Neural cell (in vitro differentiated cells): Measurements from ENCODE around the gene HEXD. TPM values are rescaled to one million over a fixed set of nuclear protein-coding genes. Genes with fewer than 3 reads are reported as not detected.

ENCODE experiments used
- H2AFZ ChIP-seq: fragments of 200-600, 300-800 bp; sonication (generic), shearing (Covaris generic); 2 replicates; pipeline ENCODE4 v1.6.0; 2014; ENCODE audit warnings: low read depth, mild to moderate bottlenecking, antibody characterized with exemption, low read length, moderate library complexity
- H3F3A ChIP-seq: fragments of 200-600 bp; shearing (Covaris generic); 2 replicates; pipeline ENCODE4 v1.6.1; 2016; ENCODE audit warnings: mild to moderate bottlenecking, moderate library complexity, mixed read lengths, antibody characterized with exemption, low read length; ENCODE audit not compliant: insufficient read depth, poor library complexity, severe bottlenecking
- H3K27ac ChIP-seq: fragments of 200-600, 300-800 bp; sonication (generic), shearing (Covaris generic); 2 replicates; pipeline ENCODE4 v1.5.1; 2014; ENCODE audit warnings: mild to moderate bottlenecking, low read length, moderate library complexity
- H3K27me3 ChIP-seq: fragments of 300-800, 200-600 bp; sonication (generic), shearing (Covaris generic); 2 replicates; pipeline ENCODE4 v1.6.0; 2014; ENCODE audit warnings: mild to moderate bottlenecking, low read depth, low read length, moderate library complexity; ENCODE audit not compliant: insufficient read depth
- H3K36me3 ChIP-seq: fragments of 300-800, 200-600 bp; sonication (generic), shearing (Covaris generic); 2 replicates; pipeline ENCODE4 v1.5.1; 2014; ENCODE audit warnings: mild to moderate bottlenecking, antibody characterized with exemption, low read length, moderate library complexity; ENCODE audit not compliant: insufficient read depth
- H3K4me2 ChIP-seq: fragments of 300-800, 200-600 bp; sonication (generic), shearing (Covaris generic); 2 replicates; pipeline ENCODE4 v1.6.0; 2014; ENCODE audit warnings: mild to moderate bottlenecking, low read length
- H3K4me3 ChIP-seq: fragments of 300-800, 200-600 bp; sonication (generic), shearing (Covaris generic); 2 replicates; pipeline ENCODE4 v1.5.1; 2014; ENCODE audit warnings: mild to moderate bottlenecking, low read length, moderate library complexity
- H3K79me2 ChIP-seq: fragments of 200-600 bp; shearing (Covaris generic); replicated peaks from 2 replicates; pipeline ENCODE4 v1.6.0; 2014; ENCODE audit warnings: mild to moderate bottlenecking, low read length, moderate library complexity; ENCODE audit not compliant: insufficient read depth
- H3K9ac ChIP-seq: fragments of 300-800, 200-600 bp; sonication (generic), shearing (Covaris generic); 2 replicates; pipeline ENCODE4 v1.6.1; 2016; ENCODE audit warnings: mild to moderate bottlenecking, low read length, mixed read lengths
- H3K9me2 ChIP-seq: fragments of 200-600 bp; shearing (Covaris generic); 2 replicates; pipeline ENCODE4 v1.6.1; 2016; ENCODE audit warnings: mild to moderate bottlenecking, low read length, mixed read lengths; ENCODE audit not compliant: insufficient read depth
- H3K9me3 ChIP-seq: fragments of 200-600, 300-800 bp; sonication (generic), shearing (Covaris generic); 2 replicates; pipeline ENCODE4 v1.6.1; 2016; ENCODE audit warnings: mild to moderate bottlenecking, mixed run types, low read length, moderate library complexity, mixed read lengths
- H4K20me1 ChIP-seq: fragments of 200-600 bp; shearing (Covaris generic); 2 replicates; pipeline ENCODE4 v1.6.1; 2016; ENCODE audit warnings: mild to moderate bottlenecking, mixed run types; ENCODE audit not compliant: insufficient read depth
- CTCF ChIP-seq: fragments of 450-650 bp; IDR thresholded peaks from 2 replicates; pipeline ENCODE4 v1.5.1; 2014; ENCODE audit warnings: antibody characterized with exemption, mild to moderate bottlenecking, moderate library complexity; ENCODE audit not compliant: poor library complexity, severe bottlenecking
- EP300 ChIP-seq: fragments of 450-650 bp; conservative IDR thresholded peaks from 2 replicates; pipeline ENCODE4 v1.6.1; 2014; ENCODE audit warnings: antibody characterized with exemption, mild to moderate bottlenecking, moderate library complexity; ENCODE audit not compliant: poor library complexity, severe bottlenecking
- EZH2 ChIP-seq: fragments of 200-600, 300-800 bp; shearing (Covaris generic), sonication (generic); IDR thresholded peaks from 2 replicates; pipeline ENCODE4 v1.6.1; 2014; ENCODE audit warnings: antibody characterized with exemption, low read length, borderline replicate concordance, mild to moderate bottlenecking; ENCODE audit not compliant: insufficient read depth, poor library complexity, severe bottlenecking
- MXI1 ChIP-seq: fragments of 450-650 bp; conservative IDR thresholded peaks from 2 replicates; pipeline ENCODE4 v1.6.1; 2014; ENCODE audit warnings: antibody characterized with exemption, mild to moderate bottlenecking; ENCODE audit not compliant: poor library complexity, severe bottlenecking
- POLR2AphosphoS5 ChIP-seq: IDR thresholded peaks from 2 replicates; pipeline ENCODE4 v1.6.1; 2012
- RAD21 ChIP-seq: fragments of 450-650 bp; conservative IDR thresholded peaks from 2 replicates; pipeline ENCODE4 v1.6.1; 2014; ENCODE audit warnings: antibody characterized with exemption, mild to moderate bottlenecking, moderate library complexity
- SMC3 ChIP-seq: fragments of 450-650 bp; conservative IDR thresholded peaks from 2 replicates; pipeline ENCODE4 v1.6.1; 2014; ENCODE audit warnings: antibody characterized with exemption, mild to moderate bottlenecking, moderate library complexity; ENCODE audit not compliant: poor library complexity
- TAF1 ChIP-seq: IDR thresholded peaks from 2 replicates; pipeline ENCODE4 v1.6.1; 2012; ENCODE audit warnings: low read depth
- polyA plus RNA-seq: library from polyadenylated mRNA; depleted of rRNA; stranded (reverse); fragments of >200 nt; gene quantifications from 2 replicates; pipeline ENCODE4 v1.2.3, GENCODE V29; 2014
- TF ChIP-seq, protein P1 (sequence below): IDR thresholded peaks from 2 replicates; pipeline ENCODE4 v1.6.1; 2012; ENCODE audit warnings: borderline replicate concordance

Gene HEXD
- polyA plus RNA-seq, 1 donor from 2014 or later = 72.8 TPM

DNA sequence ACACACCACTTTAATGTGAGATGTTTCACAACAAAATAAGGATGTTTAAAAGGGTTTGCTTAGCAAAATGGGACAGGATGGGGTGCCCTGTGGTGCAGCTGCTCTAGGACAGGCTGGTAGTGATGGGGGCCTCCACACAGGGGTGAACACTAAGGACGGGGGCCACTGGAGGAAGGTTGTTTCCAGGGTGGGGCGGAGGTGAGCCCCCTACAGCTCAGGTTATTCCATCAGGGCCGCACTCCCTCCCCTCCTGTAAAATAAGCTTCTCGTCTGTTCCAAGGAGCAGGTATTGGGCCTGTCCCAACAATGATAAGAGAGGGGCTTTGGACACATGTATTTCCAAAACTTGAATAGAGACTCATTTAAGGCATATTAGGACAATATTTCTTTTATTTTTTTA is 1.9 kb upstream of the HEXD start:
- Histone ChIP-seq H3K27ac (no peak overlapping the region), H3K36me3 (no peaks in the 10 kb centered on the region), H3K4me3 (no peak overlapping the region), H3K9me3 (no peaks in the 10 kb centered on the region), H3K79me2 (no peaks in the 10 kb centered on the region), H3K27me3 (no peaks in the 10 kb centered on the region), H3K9me2 (no peaks in the 10 kb centered on the region), H3K9ac (no peak overlapping the region), H3K4me2 (no peak overlapping the region), H3F3A (no peaks in the 10 kb centered on the region), H2AFZ (no peak overlapping the region), H4K20me1 (no peaks in the 10 kb centered on the region)
- TF ChIP-seq EZH2 (no peak), RAD21 (no peak), POLR2AphosphoS5 (no peak), EP300 (no peak), MXI1 (no peak), TAF1 (no peak), SMC3 (no peak), CTCF (no peak)
- TF ChIP-seq, protein P1, sequence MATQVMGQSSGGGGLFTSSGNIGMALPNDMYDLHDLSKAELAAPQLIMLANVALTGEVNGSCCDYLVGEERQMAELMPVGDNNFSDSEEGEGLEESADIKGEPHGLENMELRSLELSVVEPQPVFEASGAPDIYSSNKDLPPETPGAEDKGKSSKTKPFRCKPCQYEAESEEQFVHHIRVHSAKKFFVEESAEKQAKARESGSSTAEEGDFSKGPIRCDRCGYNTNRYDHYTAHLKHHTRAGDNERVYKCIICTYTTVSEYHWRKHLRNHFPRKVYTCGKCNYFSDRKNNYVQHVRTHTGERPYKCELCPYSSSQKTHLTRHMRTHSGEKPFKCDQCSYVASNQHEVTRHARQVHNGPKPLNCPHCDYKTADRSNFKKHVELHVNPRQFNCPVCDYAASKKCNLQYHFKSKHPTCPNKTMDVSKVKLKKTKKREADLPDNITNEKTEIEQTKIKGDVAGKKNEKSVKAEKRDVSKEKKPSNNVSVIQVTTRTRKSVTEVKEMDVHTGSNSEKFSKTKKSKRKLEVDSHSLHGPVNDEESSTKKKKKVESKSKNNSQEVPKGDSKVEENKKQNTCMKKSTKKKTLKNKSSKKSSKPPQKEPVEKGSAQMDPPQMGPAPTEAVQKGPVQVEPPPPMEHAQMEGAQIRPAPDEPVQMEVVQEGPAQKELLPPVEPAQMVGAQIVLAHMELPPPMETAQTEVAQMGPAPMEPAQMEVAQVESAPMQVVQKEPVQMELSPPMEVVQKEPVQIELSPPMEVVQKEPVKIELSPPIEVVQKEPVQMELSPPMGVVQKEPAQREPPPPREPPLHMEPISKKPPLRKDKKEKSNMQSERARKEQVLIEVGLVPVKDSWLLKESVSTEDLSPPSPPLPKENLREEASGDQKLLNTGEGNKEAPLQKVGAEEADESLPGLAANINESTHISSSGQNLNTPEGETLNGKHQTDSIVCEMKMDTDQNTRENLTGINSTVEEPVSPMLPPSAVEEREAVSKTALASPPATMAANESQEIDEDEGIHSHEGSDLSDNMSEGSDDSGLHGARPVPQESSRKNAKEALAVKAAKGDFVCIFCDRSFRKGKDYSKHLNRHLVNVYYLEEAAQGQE = no peak

GRCh38 chr17:82416771-82417170 is 1.4 kb upstream of the HEXD start:
- Histone ChIP-seq H3K9ac (no peak overlapping the region), H2AFZ (no peak overlapping the region), H4K20me1 (no peaks in the 10 kb centered on the region), H3K36me3 (no peaks in the 10 kb centered on the region), H3K79me2 (no peaks in the 10 kb centered on the region), H3K9me3 (no peaks in the 10 kb centered on the region), H3K4me2 (no peak overlapping the region), H3K4me3 (no peak overlapping the region), H3K27me3 (no peaks in the 10 kb centered on the region), H3K27ac (no peak overlapping the region), H3K9me2 (no peaks in the 10 kb centered on the region), H3F3A (no peaks in the 10 kb centered on the region)
- TF ChIP-seq MXI1 = no peak
- TF ChIP-seq CTCF = peak; percentile 12
